ENCODE results near the gene SERPINH1. TPM values are rescaled to one million over a fixed set of nuclear protein-coding genes. Genes with fewer than 3 reads are reported as not detected.

Gene SERPINH1
- total RNA-seq, 1 donor from 2014 or later, result 191 TPM

DNA sequence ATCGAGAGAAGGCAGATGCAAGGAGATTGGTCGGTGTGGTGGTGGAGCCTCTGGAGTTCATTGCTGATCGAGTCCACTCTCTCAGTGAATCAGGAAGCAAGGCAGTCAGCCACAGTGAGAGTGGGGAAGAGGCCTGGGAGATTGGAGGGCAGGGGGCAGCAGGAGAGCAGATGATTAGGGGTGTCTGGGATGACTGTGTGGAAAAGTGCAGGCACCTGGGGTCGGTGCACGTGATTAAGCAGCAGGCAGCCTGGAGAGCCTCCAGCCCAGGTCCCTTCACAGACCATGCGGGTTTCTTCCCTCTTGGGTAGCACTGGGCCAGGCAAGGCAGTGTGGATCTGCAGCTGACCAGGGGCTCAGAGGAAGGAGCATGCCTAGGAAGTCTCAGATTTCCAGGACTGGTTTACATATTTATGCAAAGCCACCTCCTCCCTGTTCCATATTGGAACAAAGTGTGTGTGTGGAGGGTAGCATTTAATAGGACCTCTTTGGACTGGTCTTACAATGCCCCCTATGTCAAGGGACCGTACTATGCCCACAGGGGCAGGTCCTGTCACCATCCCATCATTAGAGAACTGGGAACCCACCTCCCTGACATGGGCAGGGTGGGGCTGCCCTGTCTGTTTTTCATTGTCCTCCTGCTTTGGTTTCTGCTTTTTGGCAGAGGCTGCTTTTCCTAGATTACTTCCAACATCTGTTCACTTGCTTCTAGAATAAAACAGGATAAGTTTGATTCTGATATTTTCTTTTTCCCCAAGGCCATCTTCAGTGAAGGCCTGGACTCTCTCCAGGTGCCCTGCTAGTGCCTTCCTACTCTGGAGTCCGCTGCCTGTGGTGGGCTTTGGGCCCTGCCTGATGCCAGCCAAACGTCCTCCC lies 22.4 kb upstream of the SERPINH1 start:
- H3K36me3 Mint-ChIP-seq (ENCODE audit: low read depth), result no peaks in the 10 kb centered on the region
- H3K27me3 Mint-ChIP-seq (ENCODE audit: low read depth), result no peaks in the 10 kb centered on the region
- H3K9me3 Mint-ChIP-seq, result no peaks in the 10 kb centered on the region
- TF ChIP-seq, protein P1, sequence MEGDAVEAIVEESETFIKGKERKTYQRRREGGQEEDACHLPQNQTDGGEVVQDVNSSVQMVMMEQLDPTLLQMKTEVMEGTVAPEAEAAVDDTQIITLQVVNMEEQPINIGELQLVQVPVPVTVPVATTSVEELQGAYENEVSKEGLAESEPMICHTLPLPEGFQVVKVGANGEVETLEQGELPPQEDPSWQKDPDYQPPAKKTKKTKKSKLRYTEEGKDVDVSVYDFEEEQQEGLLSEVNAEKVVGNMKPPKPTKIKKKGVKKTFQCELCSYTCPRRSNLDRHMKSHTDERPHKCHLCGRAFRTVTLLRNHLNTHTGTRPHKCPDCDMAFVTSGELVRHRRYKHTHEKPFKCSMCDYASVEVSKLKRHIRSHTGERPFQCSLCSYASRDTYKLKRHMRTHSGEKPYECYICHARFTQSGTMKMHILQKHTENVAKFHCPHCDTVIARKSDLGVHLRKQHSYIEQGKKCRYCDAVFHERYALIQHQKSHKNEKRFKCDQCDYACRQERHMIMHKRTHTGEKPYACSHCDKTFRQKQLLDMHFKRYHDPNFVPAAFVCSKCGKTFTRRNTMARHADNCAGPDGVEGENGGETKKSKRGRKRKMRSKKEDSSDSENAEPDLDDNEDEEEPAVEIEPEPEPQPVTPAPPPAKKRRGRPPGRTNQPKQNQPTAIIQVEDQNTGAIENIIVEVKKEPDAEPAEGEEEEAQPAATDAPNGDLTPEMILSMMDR (conservative IDR thresholded peaks at IDR 0.05), result no peak
- H3K4me3 Mint-ChIP-seq, result no peak overlapping the region
- DNase-seq (ENCODE audit: low read depth, low spot score), result no peak
- peak overlapping the region; percentile 91 for H3K27ac Mint-ChIP-seq (ENCODE audit: unreplicated experiment)
- peaks cover 13% of the 10 kb centered on the region for H3K4me1 Mint-ChIP-seq

DNA sequence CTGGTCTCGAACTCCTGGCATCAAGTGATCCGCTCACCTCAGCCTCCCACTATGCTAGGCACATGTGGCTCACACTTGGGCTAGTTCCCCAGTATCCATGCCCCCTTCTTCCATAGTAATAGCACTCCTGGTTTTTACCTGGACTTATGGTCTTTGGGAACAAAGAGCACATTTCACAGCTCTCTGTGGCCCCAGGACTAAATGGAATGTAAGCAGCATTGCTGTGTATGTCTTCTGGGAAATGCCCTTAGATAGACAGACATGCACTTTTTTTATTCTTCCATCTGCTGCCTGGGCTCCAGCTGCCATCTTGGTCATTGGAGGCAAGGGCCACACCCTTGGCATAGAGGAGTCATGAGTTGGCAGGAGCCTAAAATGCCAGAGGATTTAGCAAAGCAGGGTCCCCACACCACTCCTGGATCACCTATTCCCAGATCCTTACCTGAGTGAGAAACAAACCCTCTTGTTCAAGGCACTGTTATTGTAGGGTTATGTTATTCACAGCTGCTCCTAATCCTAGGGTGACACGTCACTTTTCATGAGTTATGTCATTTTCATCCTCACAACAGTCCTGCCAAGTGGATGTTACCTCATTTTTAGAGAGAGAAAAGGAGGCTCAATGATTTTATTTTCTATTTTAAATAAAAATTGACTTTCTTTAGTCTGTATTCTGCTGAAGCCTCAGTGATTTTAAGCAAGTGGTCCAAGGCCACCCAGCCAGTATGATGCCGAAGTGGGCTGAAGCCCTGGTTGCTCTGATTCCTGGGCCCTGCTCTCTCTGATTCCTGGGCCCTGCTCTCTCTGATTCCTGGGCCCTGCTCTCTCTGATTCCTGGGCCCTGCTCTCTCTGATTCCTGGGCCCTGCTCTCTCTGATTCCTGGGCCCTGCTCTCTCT lies 20.6 kb upstream of the SERPINH1 start:
- no peak overlapping the region for H3K4me3 Mint-ChIP-seq
- DNase-seq (ENCODE audit: low read depth, low spot score), result no peak
- peaks cover 13% of the 10 kb centered on the region for H3K4me1 Mint-ChIP-seq
- no peaks in the 10 kb centered on the region for H3K36me3 Mint-ChIP-seq (ENCODE audit: low read depth)
- H3K9me3 Mint-ChIP-seq, result no peaks in the 10 kb centered on the region
- no peaks in the 10 kb centered on the region for H3K27me3 Mint-ChIP-seq (ENCODE audit: low read depth)
- no peak overlapping the region for H3K27ac Mint-ChIP-seq (ENCODE audit: unreplicated experiment)
- TF ChIP-seq, protein P1 (conservative IDR thresholded peaks at IDR 0.05), result no peak

DNA sequence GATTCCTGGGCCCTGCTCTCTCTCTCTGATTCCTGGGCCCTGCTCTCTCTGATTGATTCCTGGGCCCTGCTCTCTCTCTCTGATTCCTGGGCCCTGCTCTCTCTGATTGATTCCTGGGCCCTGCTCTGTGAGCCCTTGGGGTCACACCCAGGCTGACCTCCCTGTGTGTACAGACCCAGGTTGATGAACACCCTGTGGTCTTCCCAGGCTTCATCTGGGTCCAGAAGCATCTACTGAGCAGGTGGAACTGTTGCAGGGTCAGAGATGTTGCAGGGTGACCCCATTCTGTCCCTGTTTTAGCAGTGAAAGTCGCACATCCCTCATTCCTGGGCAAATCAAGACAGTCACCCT lies 20.0 kb upstream of the SERPINH1 start:
- Mint-ChIP-seq H3K36me3 (ENCODE audit: low read depth) (no peaks in the 10 kb centered on the region), H3K4me3 (no peak overlapping the region), H3K27ac (ENCODE audit: unreplicated experiment) (peak overlapping the region; percentile 17), H3K9me3 (no peaks in the 10 kb centered on the region), H3K4me1 (peaks cover 13% of the 10 kb centered on the region), H3K27me3 (ENCODE audit: low read depth) (no peaks in the 10 kb centered on the region)
- TF ChIP-seq, protein P1 (conservative IDR thresholded peaks at IDR 0.05), result no peak
- no peak for DNase-seq (ENCODE audit: low read depth, low spot score)

DNA sequence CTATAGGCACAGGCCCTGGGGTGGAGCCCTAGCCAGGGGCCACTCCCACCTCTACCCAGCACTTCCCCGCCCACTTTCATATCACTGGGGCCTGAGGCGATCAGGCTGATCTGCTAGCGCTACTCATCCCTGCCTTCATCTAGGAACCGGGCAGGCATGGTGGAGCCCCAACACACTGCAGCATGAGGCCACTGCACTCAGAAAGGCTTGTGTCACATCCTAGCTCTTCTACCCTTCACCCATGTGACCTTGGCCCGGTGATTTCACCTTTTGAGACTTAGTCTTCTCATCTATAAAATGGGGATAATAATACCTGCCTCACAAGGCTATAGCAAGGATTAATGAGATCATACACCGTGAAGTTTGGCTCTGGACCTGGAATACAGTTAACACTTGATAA lies 18.2 kb upstream of the SERPINH1 start:
- H3K4me3 Mint-ChIP-seq, result no peak overlapping the region
- H3K36me3 Mint-ChIP-seq (ENCODE audit: low read depth), result no peaks in the 10 kb centered on the region
- no peaks in the 10 kb centered on the region for H3K27me3 Mint-ChIP-seq (ENCODE audit: low read depth)
- H3K27ac Mint-ChIP-seq (ENCODE audit: unreplicated experiment), result no peak overlapping the region
- peaks cover 22% of the 10 kb centered on the region for H3K4me1 Mint-ChIP-seq
- no peaks in the 10 kb centered on the region for H3K9me3 Mint-ChIP-seq
- no peak for DNase-seq (ENCODE audit: low read depth, low spot score)
- TF ChIP-seq, protein P1 (conservative IDR thresholded peaks at IDR 0.05), result no peak

DNA sequence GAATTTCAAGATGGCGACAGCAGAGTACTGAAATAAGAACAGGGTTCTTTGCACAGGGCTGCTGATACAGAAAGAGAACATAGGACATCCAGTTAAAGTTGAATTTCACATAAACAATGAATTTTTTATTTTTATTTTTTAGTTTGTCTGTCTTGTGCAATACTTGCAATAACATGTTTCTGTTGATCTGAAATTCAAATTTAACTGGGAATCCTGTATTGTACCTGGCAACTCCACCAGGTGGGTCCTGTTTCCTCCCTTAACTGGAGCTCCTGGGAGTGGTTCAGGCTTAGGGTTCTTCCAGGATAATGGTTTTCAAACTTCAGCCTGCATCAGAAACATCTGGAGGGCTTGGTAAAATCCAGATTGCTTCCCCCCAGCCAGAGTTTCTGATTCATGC lies 14.9 kb upstream of the SERPINH1 start:
- Mint-ChIP-seq H3K27me3 (ENCODE audit: low read depth) (no peaks in the 10 kb centered on the region), H3K36me3 (ENCODE audit: low read depth) (no peaks in the 10 kb centered on the region), H3K4me1 (peaks cover 21% of the 10 kb centered on the region), H3K4me3 (no peak overlapping the region), H3K9me3 (no peaks in the 10 kb centered on the region), H3K27ac (ENCODE audit: unreplicated experiment) (no peak overlapping the region)
- TF ChIP-seq, protein P1 (conservative IDR thresholded peaks at IDR 0.05), result no peak
- no peak for DNase-seq (ENCODE audit: low read depth, low spot score)

Data from neural crest cell (in vitro differentiated cells).